Kidney (tissue), 14 donors: Measurements from ENCODE around the gene NPS. TPM values are rescaled to one million over a fixed set of nuclear protein-coding genes. Genes with fewer than 3 reads are reported as not detected.

ENCODE experiments used
- DNase-seq, 5 donors: peaks; one replicate each; pipeline ENCODE4 v3.0.0-alpha.2; 2013 to 2020
- FAIRE-seq: peaks from 2 replicates; lab custom pipeline; 2012; peaks lifted over from hg19 to GRCh38; lab: Jason Lieb, UNC
- H3K27ac ChIP-seq, 2 donors: one replicate each; pipeline ENCODE4 v1.7.0; 2013; ENCODE audit warnings: low read depth in 2 of 2, low read length in 2 of 2, inconsistent platforms in 1 of 2
- H3K27me3 ChIP-seq: one replicate; pipeline ENCODE4 v1.7.1; 2013; ENCODE audit warnings: low read length, inconsistent platforms; ENCODE audit not compliant: control insufficient read depth, insufficient read depth
- H3K36me3 ChIP-seq, 3 donors: one replicate each; pipeline versions ENCODE4 v1.7.0 to v1.7.1; 2013; ENCODE audit warnings: low read length in 3 of 3, control low read depth in 1 of 3, inconsistent platforms in 1 of 3; ENCODE audit not compliant: insufficient read depth in 3 of 3, control insufficient read depth in 2 of 3
- H3K4me1 ChIP-seq, 3 donors: one replicate each; pipeline versions ENCODE4 v1.7.0 to v1.7.1; 2013; ENCODE audit warnings: low read length in 3 of 3, inconsistent platforms in 1 of 3, low read depth in 1 of 3; ENCODE audit not compliant: control insufficient read depth in 2 of 3, insufficient read depth in 2 of 3
- H3K4me3 ChIP-seq, 3 donors: one replicate each; pipeline versions ENCODE4 v1.7.0 to v1.8.1; 2013; ENCODE audit warnings: low read length in 3 of 3, control low read depth in 1 of 3, inconsistent platforms in 1 of 3
- H3K9ac ChIP-seq, 3 donors: one replicate each; pipeline versions ENCODE4 v1.7.0 to v1.7.1; 2013; ENCODE audit warnings: low read length in 3 of 3, control low read depth in 1 of 3, inconsistent platforms in 1 of 3
- H3K9me3 ChIP-seq, 3 donors: one replicate each; pipeline versions ENCODE4 v1.7.0 to v1.7.1; 2013; ENCODE audit warnings: low read length in 3 of 3, control low read depth in 1 of 3, inconsistent platforms in 1 of 3; ENCODE audit not compliant: control insufficient read depth in 2 of 3, insufficient read depth in 1 of 3
- CTCF ChIP-seq: IDR thresholded peaks from 3 replicates; pipeline ENCODE4 v1.5.1; 2012; ENCODE audit warnings: mild to moderate bottlenecking, moderate library complexity, borderline replicate concordance; ENCODE audit not compliant: insufficient read depth; ENCODE audit errors: extremely low read depth
- intact Hi-C: fragments of 100-400 bp; cut with DNase I; formaldehyde crosslinking; loops from one replicate; pipeline ENCODE4 v1.11.1; 2022
- polyA plus RNA-seq: library from polyadenylated mRNA; stranded (reverse); fragments of 350-450 nt; fragmentation: Illumina TruSeq; extraction: RNeasy Lipid Tissue Mini Kit (QIAGEN cat#74804); gene quantifications from one replicate; pipeline ENCODE4 v1.2.3, GENCODE V29; 2014; ENCODE audit warnings: low read depth, low replicate concordance; ENCODE audit not compliant: insufficient read depth
- total RNA-seq: library from RNA; stranded (reverse); fragmentation: NEBNext Ultra II Directional; extraction: Animal tissue kit (Norgen Biotek cat#: 25700); gene quantifications from one replicate; pipeline ENCODE4 v1.2.1, GENCODE V29; 2021
- donor health status: control.
- donor health status: control.
- donor health status: control.
- donor health status: control.
- donor health status: control.
- donor health status: DM: yes; HTN: yes; CAD: no.
- donor health status: Normal renal cell carcinoma (clear cell type).

The NPS gene
- total and polyA plus RNA-seq, 2 donors from 2014 or later: not detected

GRCh38 chr10:127587668-127588365, 38.7 kb downstream of the NPS start:
- TF ChIP-seq CTCF: no peak
- Histone ChIP-seq H3K4me1 (no peaks in the 10 kb centered on the region), H3K27ac (no peak overlapping the region), H3K9me3 (no peaks in the 10 kb centered on the region), H3K27me3 (no peaks in the 10 kb centered on the region), H3K4me3 (no peak overlapping the region), H3K9ac (no peak overlapping the region), H3K36me3 (no peaks in the 10 kb centered on the region)
- intact Hi-C loops: no loop called here
- no peak for FAIRE-seq
- no peak for DNase-seq

DNA sequence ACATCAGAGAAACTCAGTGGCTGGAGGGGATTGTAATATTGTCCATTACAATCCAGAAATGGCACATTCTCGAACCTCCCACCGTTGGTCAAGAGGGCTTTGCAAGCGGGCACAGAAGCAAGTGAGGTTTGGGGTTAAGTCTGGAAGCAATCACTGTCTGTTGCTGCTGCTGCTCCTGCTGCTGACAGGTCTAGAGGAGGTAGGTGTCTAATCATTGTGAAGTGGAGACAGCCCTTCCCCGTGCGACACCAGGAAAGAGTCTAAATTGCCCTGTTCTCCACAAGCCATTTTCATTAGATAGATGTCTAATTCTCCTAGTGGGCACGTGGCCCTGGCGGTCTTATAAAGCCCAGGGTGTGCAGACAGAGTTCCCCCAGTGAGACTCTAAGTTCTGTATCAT, 43.5 kb downstream of the NPS start:
- intact Hi-C loops: no loop called here
- FAIRE-seq (no peak), DNase-seq (no peak)
- H3K9me3 ChIP-seq: no peaks in the 10 kb centered on the region
- H3K9ac ChIP-seq: no peak overlapping the region
- no peak for TF ChIP-seq CTCF
- no peak overlapping the region for H3K4me3 ChIP-seq
- no peaks in the 10 kb centered on the region for H3K36me3 ChIP-seq
- H3K4me1 ChIP-seq: no peaks in the 10 kb centered on the region
- no peaks in the 10 kb centered on the region for H3K27me3 ChIP-seq
- H3K27ac ChIP-seq: no peak overlapping the region

- Histone ChIP-seq H3K27ac (no peak overlapping the region), H3K9ac (no peak overlapping the region), H3K27me3 (no peaks in the 10 kb centered on the region), H3K36me3 (no peaks in the 10 kb centered on the region), H3K4me1 (no peaks in the 10 kb centered on the region), H3K9me3 (no peaks in the 10 kb centered on the region), H3K4me3 (no peak overlapping the region)
- FAIRE-seq (no peak), DNase-seq (peak in 4 of 5 donors; percentile 42 to 79 (median 62))
- no peak for TF ChIP-seq CTCF
- intact Hi-C loops: no loop called here
Observed at GRCh38 chr10:127600479-127600878, 51.4 kb downstream of the NPS start.

Other genes starting within 250 kb of the NPS start
- 1.1 TPM for gene FOXI2, start 187.9 kb downstream of the NPS start, total RNA-seq
- gene FOXI2, start 187.9 kb downstream of the NPS start, polyA plus RNA-seq: 1.5 TPM